Liver (tissue), 3 donors: Measurements from ENCODE around the gene CSTPP1.

Experiments used
- EGR1 ChIP-seq, 2 donors: IDR thresholded peaks; 2 replicates each; pipeline ENCODE4 v1.6.1; 2016 to 2018; ENCODE audit warnings: antibody characterized with exemption in 2 of 2, low read depth in 2 of 2
- GABPA ChIP-seq, 2 donors: IDR thresholded peaks in 1 of 2; conservative IDR thresholded peaks in 1 of 2; 2 replicates each; pipeline ENCODE4 v1.6.1; 2016; ENCODE audit warnings: antibody characterized with exemption in 2 of 2, mild to moderate bottlenecking in 1 of 2, moderate library complexity in 1 of 2
- HNF4A ChIP-seq, 2 donors: conservative IDR thresholded peaks; 2 replicates each; pipeline ENCODE4 v1.6.1; 2016; ENCODE audit warnings: antibody characterized with exemption in 2 of 2, mild to moderate bottlenecking in 2 of 2
- HNF4G ChIP-seq: IDR thresholded peaks from 2 replicates; pipeline ENCODE4 v1.6.1; 2016; ENCODE audit warnings: antibody characterized with exemption
- JUND ChIP-seq, 2 donors: IDR thresholded peaks; 2 replicates each; pipeline ENCODE4 v1.6.1; 2016; ENCODE audit warnings: antibody characterized with exemption in 2 of 2
- RAD21 ChIP-seq, 2 donors: IDR thresholded peaks; 2 replicates each; pipeline ENCODE4 v1.6.1; 2016; ENCODE audit warnings: antibody characterized with exemption in 2 of 2, mild to moderate bottlenecking in 2 of 2
- RXRA ChIP-seq, 2 donors: IDR thresholded peaks; 2 replicates each; pipeline ENCODE4 v1.6.1; 2017 to 2018; ENCODE audit warnings: antibody characterized with exemption in 2 of 2, mild to moderate bottlenecking in 1 of 2
- SP1 ChIP-seq: IDR thresholded peaks from 2 replicates; pipeline ENCODE4 v1.6.1; 2018; ENCODE audit warnings: antibody characterized with exemption, mild to moderate bottlenecking
- TAF1 ChIP-seq: conservative IDR thresholded peaks from 2 replicates; pipeline ENCODE4 v1.6.1; 2016; ENCODE audit warnings: antibody characterized with exemption, mild to moderate bottlenecking
- YY1 ChIP-seq: IDR thresholded peaks from 2 replicates; pipeline ENCODE4 v1.6.1; 2016; ENCODE audit warnings: antibody characterized with exemption, mild to moderate bottlenecking
- TF ChIP-seq, protein P1 (sequence below): IDR thresholded peaks from 2 replicates; pipeline ENCODE4 v1.6.1; 2016; ENCODE audit warnings: antibody characterized with exemption, mild to moderate bottlenecking
- TF ChIP-seq, protein P2 (sequence below): fragments of 150-350 bp; IDR thresholded peaks from 2 replicates; pipeline ENCODE4 v1.5.1; 2017; ENCODE audit warnings: improper control_type of control experiment, low read depth, low read length; ENCODE audit not compliant: missing input control
- TF ChIP-seq, protein P3 (sequence below): IDR thresholded peaks from 2 replicates; pipeline ENCODE4 v1.6.1; 2016; ENCODE audit warnings: antibody characterized with exemption
- TF ChIP-seq, protein P4 (sequence below): IDR thresholded peaks from 2 replicates; pipeline ENCODE4 v1.6.1; 2016; ENCODE audit warnings: antibody characterized with exemption
- donor health status: healthy.
- donor health status: healthy.

DNA sequence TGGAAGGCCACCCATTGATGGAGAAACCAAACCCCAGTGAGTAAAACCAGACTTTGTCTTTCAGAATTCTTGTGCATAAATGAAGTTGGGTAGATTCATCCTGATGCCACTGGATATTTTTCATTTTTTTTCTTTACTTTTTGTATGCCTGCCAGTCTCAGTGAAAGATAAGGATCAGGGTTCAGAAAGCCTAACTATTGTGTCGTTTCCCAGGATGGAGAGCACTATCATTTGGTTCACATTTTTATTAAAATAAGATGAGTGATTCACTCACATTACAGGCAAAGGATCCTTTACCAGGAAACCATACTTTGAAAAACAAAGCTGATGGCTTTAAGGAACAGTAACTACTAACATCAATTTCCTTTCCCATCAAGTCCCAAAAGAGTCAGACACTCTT, 188.1 kb downstream of the CSTPP1 start:
- TF ChIP-seq, protein P1, sequence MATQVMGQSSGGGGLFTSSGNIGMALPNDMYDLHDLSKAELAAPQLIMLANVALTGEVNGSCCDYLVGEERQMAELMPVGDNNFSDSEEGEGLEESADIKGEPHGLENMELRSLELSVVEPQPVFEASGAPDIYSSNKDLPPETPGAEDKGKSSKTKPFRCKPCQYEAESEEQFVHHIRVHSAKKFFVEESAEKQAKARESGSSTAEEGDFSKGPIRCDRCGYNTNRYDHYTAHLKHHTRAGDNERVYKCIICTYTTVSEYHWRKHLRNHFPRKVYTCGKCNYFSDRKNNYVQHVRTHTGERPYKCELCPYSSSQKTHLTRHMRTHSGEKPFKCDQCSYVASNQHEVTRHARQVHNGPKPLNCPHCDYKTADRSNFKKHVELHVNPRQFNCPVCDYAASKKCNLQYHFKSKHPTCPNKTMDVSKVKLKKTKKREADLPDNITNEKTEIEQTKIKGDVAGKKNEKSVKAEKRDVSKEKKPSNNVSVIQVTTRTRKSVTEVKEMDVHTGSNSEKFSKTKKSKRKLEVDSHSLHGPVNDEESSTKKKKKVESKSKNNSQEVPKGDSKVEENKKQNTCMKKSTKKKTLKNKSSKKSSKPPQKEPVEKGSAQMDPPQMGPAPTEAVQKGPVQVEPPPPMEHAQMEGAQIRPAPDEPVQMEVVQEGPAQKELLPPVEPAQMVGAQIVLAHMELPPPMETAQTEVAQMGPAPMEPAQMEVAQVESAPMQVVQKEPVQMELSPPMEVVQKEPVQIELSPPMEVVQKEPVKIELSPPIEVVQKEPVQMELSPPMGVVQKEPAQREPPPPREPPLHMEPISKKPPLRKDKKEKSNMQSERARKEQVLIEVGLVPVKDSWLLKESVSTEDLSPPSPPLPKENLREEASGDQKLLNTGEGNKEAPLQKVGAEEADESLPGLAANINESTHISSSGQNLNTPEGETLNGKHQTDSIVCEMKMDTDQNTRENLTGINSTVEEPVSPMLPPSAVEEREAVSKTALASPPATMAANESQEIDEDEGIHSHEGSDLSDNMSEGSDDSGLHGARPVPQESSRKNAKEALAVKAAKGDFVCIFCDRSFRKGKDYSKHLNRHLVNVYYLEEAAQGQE, result no peak
- TF ChIP-seq, protein P2, sequence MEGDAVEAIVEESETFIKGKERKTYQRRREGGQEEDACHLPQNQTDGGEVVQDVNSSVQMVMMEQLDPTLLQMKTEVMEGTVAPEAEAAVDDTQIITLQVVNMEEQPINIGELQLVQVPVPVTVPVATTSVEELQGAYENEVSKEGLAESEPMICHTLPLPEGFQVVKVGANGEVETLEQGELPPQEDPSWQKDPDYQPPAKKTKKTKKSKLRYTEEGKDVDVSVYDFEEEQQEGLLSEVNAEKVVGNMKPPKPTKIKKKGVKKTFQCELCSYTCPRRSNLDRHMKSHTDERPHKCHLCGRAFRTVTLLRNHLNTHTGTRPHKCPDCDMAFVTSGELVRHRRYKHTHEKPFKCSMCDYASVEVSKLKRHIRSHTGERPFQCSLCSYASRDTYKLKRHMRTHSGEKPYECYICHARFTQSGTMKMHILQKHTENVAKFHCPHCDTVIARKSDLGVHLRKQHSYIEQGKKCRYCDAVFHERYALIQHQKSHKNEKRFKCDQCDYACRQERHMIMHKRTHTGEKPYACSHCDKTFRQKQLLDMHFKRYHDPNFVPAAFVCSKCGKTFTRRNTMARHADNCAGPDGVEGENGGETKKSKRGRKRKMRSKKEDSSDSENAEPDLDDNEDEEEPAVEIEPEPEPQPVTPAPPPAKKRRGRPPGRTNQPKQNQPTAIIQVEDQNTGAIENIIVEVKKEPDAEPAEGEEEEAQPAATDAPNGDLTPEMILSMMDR, result no peak
- TF ChIP-seq HNF4G, result no peak
- no peak for TF ChIP-seq RXRA (IDR thresholded peaks at IDR 0.05)
- TF ChIP-seq YY1, result no peak
- TF ChIP-seq TAF1, result no peak
- TF ChIP-seq JUND (IDR thresholded peaks at IDR 0.05), result no peak
- no peak for TF ChIP-seq SP1
- TF ChIP-seq, protein P3, sequence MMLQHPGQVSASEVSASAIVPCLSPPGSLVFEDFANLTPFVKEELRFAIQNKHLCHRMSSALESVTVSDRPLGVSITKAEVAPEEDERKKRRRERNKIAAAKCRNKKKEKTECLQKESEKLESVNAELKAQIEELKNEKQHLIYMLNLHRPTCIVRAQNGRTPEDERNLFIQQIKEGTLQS, result no peak
- TF ChIP-seq, protein P4, sequence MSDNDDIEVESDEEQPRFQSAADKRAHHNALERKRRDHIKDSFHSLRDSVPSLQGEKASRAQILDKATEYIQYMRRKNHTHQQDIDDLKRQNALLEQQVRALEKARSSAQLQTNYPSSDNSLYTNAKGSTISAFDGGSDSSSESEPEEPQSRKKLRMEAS, result no peak
- TF ChIP-seq RAD21 (IDR thresholded peaks at IDR 0.05), result no peak
- no peak for TF ChIP-seq HNF4A (conservative IDR thresholded peaks at IDR 0.05)
- TF ChIP-seq EGR1 (IDR thresholded peaks at IDR 0.05; ENCODE audit: low read depth in 2 of 2), result no peak
- TF ChIP-seq GABPA (IDR thresholded peaks at IDR 0.05 in 1 of 2, conservative IDR thresholded peaks at IDR 0.05 in 1 of 2), result no peak
